ENCODE results near the gene NEGR1.

DNA sequence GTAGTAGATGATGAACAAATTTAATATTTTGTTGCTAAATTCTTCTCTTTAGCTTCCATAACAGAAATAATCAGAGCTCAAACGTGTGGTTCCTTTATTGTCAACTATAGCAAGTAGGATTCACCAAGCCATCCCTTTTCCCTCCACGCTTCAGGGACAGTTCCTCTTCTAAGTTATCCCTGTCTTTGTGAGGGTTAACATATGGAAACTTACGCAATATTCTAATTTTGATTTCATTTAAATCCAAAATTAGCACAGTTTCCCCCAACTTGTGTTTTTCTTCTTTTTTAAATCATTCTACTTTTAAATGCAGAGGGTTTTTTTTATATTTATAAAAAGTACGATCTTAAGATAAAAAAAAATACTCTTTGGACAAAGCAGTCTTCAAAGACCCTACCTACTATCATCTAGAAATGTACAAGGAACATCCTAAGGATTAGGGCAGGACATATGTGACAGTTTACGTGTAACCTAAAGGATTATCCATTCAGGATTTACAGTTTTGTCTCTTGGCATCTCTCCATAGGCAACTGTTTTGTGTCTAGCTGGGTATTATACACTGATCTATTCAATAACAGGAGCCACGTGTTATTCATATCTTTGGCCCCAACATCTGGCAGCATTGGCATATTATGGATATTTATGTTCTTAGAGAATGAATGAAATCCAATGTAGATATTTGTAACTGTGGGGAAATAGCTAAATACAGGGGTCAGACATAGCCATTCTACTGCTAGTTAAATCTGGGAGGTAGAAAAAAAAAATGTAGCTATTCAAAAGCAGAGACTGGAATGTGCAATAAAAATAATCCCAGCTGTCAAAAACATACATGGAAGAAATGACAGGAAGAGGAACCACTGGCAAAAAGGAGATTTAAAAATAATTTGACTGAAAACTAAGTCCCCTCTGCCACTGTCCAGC lies 272.9 kb downstream of the NEGR1 start:
- TF ChIP-seq, protein P1, sequence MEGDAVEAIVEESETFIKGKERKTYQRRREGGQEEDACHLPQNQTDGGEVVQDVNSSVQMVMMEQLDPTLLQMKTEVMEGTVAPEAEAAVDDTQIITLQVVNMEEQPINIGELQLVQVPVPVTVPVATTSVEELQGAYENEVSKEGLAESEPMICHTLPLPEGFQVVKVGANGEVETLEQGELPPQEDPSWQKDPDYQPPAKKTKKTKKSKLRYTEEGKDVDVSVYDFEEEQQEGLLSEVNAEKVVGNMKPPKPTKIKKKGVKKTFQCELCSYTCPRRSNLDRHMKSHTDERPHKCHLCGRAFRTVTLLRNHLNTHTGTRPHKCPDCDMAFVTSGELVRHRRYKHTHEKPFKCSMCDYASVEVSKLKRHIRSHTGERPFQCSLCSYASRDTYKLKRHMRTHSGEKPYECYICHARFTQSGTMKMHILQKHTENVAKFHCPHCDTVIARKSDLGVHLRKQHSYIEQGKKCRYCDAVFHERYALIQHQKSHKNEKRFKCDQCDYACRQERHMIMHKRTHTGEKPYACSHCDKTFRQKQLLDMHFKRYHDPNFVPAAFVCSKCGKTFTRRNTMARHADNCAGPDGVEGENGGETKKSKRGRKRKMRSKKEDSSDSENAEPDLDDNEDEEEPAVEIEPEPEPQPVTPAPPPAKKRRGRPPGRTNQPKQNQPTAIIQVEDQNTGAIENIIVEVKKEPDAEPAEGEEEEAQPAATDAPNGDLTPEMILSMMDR (IDR thresholded peaks at IDR 0.05) = no peak
- TF ChIP-seq POLR2A (IDR thresholded peaks at IDR 0.05) (no peak), POLR2AphosphoS5 (IDR thresholded peaks at IDR 0.05) (no peak), EP300 (IDR thresholded peaks at IDR 0.05) (no peak)

All from upper lobe of left lung (tissue), 4 donors.